Stimulated activated CD8-positive, alpha-beta memory T cell treated with anti-CD3 and anti-CD28 coated beads, Interleukin-15, amount 100 ng/mL, for 48 hours (primary cell): ENCODE results near the gene GNG11.

Experiments used
- DNase-seq, 2 donors: peaks; one replicate each; pipeline ENCODE4 v3.0.0-alpha.2; 2020; ENCODE audit warnings: low read depth in 2 of 2

GNG11 gene

GRCh38 chr7:93948106-93948505, 26.6 kb downstream of the GNG11 start:
- DNase-seq = no peak

DNA sequence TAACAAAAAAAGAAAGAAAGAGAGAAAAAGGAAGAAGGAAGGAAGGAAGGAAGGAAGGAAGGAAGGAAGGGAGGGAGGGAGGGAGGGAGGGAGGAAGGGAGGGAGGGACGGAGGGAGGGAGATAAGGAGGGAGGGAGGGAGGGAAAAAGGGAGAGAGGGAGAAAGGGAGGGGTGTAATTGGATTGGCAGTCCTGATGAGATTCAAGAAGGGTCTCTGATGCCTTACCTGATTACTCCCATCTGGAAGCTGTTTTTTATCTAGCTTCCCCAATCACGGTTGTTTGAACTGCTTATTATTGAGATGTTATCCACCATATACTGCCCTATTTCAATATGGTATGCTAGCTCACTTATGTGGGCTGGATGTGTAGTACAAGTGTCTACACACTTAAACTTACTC, 27.3 kb downstream of the GNG11 start:
- DNase-seq = no peak

DNA sequence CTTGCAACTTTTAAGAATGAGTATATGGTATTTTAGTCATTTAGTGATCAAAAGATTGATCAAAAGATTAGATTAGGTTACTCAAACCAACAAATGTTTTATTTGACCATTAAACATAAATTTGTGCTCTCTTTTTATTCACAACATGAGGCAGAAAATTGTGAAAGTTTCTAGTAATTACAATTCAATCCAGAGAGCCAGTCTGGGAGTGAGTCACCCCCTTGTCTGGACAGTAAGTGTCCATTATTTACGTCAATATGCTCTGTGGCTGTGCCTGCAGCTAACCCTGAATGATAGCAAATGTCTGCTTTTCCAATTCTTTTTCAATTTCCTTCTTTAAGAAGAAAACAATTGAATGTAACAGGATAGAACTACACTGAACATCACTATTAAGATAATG, 27.9 kb downstream of the GNG11 start:
- no peak for DNase-seq

DNA sequence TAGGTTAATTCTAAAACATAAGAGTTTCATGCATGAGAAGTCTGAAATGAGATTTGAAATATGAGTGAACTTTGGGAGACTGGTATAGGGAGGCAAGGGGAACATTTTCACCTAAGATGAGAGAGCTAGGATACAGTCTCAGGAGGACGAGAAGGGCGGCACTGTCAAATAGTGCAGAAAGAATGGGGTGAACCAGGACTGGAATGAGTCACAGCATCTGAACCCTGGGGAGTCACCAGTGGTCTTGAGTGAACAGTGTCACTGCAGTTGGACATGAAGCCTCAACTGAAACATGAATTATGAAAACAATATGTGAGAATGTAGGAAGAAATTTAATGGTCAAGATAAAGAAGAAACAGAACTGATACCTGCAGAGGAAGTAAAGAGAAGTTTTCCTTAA, 33.8 kb downstream of the GNG11 start:
- no peak for DNase-seq

- DNase-seq = no peak
Observed at GRCh38 chr7:93957767-93958166, 36.2 kb downstream of the GNG11 start.

GRCh38 chr7:93958216-93958615, 36.7 kb downstream of the GNG11 start:
- no peak for DNase-seq

DNA sequence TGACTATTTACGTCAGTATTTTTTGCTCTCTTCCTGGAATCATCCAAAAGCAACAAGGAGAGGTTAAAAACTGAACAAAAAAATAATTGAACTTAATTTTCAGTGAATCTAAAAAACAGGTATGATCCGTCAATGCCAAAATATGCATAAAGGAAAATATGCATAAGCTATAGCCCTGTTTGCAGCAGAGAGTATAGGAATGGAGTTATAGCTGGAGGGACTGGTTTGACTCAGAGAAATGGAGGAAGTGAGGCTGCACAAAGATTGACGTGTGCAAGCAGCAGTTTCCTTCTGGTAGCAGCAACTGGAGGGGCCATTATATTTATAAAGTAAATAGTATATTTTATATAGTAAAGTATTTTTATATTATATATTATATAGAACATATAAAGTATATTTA, 37.1 kb downstream of the GNG11 start:
- DNase-seq = no peak

GRCh38 chr7:93960986-93961385, 39.5 kb downstream of the GNG11 start:
- no peak for DNase-seq

- no peak for DNase-seq
Observed at GRCh38 chr7:93964262-93964661, 42.7 kb downstream of the GNG11 start.

GRCh38 chr7:93964813-93965212, 43.3 kb downstream of the GNG11 start:
- DNase-seq = no peak

DNA sequence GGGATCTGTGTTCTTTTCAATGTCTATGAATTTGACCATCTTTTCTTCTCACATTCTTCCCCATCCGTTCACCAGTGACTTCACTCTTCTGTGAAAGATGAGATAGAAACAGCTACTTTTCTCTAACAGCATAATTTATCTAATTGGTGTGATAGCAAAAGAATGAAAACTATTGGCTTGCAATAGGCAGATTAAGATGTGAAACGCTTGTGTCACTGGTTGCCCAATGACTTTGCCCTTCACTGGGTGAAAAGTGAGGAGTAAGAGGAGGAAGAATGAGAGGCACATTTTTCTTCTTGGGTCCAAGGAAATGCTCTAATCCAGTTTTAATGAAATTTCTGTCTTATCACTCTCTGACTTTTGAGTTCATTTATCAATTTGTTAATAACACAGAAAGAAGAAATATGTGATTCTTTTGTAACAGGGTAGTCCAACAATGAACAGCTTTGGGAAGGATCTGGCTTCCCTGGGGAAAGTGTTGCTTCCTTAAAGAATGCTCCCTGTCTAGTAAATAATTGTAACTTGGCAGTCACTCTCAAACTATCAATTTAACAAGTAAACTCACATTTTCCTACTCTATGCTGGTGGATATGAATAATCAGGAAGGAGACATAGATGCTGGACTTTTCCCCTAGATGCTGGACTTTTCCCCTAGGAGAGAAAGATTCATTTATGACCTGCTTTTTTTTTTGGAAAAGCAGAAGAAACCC, 47.5 kb downstream of the GNG11 start:
- DNase-seq = no peak

- DNase-seq = no peak
Observed at GRCh38 chr7:93972029-93972725, 50.6 kb downstream of the GNG11 start.

DNA sequence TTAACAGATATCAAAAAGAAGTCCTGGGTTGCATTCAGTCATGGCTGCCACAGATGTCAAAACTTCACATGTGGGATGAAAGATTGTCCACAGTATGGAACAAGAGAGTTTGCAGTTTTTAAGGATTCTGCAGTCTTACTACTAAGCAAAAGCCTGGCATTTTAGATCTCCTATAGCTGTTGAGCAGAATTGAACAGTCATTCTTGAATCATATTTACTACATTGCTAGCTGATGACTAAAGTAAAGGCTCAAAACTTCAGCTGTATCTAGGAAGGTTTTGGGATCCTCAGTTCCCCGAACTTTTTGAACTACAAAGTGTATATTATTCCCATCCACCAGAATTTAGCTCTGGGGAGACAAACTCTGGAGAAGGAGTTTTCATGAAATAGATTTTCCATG, 51.6 kb downstream of the GNG11 start:
- no peak for DNase-seq

DNA sequence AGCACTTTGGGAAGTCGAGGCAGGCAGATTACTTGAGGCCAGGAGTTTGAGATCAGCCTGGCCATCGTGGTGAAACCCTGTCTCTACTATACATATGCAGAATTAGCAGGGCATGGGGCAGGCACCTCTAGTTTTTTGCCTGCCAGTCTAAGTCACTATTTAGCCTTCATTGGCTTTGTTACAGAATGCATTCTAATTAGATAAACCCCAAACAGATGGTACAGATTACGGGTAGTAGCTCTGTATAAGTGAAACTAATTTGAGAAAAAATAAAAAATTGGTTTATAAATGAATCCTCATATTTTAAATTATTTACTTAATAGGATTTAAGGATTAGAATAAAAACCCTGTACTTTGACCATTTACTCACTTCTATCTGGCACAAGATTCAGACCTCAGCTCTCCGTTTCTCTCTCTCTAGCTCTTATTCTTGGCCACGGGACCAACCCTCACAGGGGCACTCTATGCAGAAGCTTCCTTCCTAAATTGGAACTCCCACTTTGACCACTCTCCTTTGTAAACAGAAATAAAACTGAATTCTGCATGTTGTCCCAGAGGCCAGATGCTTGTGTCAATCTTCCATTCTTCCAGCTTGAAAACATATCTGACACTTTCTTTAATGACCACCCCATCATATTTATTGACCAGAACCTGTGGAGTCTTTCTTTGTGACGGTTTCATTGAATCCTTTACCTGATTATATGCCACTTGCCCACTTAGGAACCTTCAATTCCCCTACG, 55.8 kb downstream of the GNG11 start:
- no peak for DNase-seq
